Rectal smooth muscle tissue (tissue), 1 donor: ENCODE data around the gene HYAL2.
"Not testable (repeated sequence)": the region's sequence is repeated elsewhere in the genome, so short reads cannot be mapped to it uniquely, and the experiment has no call there.

ENCODE experiments used
- H3K27ac ChIP-seq: one replicate; pipeline ENCODE4 v1.7.0; 2013; ENCODE audit warnings: low read depth, low read length, inconsistent platforms
- H3K27me3 ChIP-seq: one replicate; pipeline ENCODE4 v1.7.0; 2013; ENCODE audit warnings: low read length; ENCODE audit not compliant: control insufficient read depth, insufficient read depth
- H3K36me3 ChIP-seq: one replicate; pipeline ENCODE4 v1.7.0; 2013; ENCODE audit warnings: low read length; ENCODE audit not compliant: control insufficient read depth, insufficient read depth
- H3K4me1 ChIP-seq: one replicate; pipeline ENCODE4 v1.7.0; 2013; ENCODE audit warnings: low read length; ENCODE audit not compliant: control insufficient read depth, insufficient read depth
- H3K4me3 ChIP-seq: one replicate; pipeline ENCODE4 v1.7.0; 2013; ENCODE audit warnings: low read length
- H3K9ac ChIP-seq: one replicate; pipeline ENCODE4 v1.7.0; 2013; ENCODE audit warnings: low read length

HYAL2 gene

DNA sequence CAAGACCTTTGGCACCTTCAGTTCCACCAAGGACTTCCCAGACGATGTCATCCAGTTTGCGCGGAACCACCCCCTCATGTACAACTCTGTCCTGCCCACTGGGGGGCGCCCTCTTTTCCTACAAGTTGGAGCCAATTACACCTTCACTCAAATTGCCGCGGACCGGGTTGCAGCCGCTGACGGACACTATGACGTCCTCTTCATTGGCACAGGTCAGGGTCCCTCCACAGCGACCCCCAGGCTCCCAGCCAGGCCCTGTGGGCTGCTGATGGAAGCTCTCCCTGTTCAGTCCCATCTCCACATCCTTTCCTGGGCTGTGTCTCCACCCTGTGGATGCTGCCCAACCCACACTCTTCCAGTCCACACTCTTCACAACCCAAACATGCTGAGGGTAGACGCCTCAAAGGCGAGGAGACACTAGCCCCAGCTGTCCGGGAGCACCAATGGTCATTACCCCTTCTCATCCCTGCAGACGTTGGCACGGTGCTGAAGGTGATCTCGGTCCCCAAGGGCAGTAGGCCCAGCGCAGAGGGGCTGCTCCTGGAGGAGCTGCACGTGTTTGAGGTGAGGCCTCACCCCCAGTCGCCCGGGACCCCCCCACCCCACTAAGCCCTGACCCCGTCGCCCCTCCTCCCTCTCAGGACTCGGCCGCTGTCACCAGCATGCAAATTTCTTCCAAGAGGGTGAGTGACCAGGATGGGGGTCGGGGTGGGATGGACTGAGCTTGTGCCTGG lies 48.0 kb downstream of the HYAL2 start:
- no peak overlapping the region for H3K27ac ChIP-seq

GRCh38 chr3:50273689-50274065 lies 48.9 kb downstream of the HYAL2 start:
- Histone ChIP-seq H3K9ac (no peak overlapping the region), H3K27me3 (peaks cover 9% of the 10 kb centered on the region), H3K27ac (no peak overlapping the region), H3K36me3 (no peaks in the 10 kb centered on the region), H3K4me1 (peaks cover 10% of the 10 kb centered on the region), H3K4me3 (no peak overlapping the region)

More for the DNA sequence above, 48.0 kb downstream of the HYAL2 start:
- Histone ChIP-seq H3K36me3 (no peaks in the 10 kb centered on the region), H3K4me1 (peaks cover 9% of the 10 kb centered on the region), H3K27me3 (peaks cover 9% of the 10 kb centered on the region), H3K9ac (no peak overlapping the region), H3K4me3 (no peak overlapping the region)

- peaks cover 9% of the 10 kb centered on the region for H3K27me3 ChIP-seq
- peaks cover 16% of the 10 kb centered on the region for H3K4me1 ChIP-seq
- no peak overlapping the region for H3K9ac ChIP-seq
- H3K36me3 ChIP-seq: no peaks in the 10 kb centered on the region
- H3K4me3 ChIP-seq: peak overlapping the region; percentile 57
- H3K27ac ChIP-seq: no peak overlapping the region
These were observed 49.4 kb downstream of the HYAL2 start for GRCh38 chr3:50272911-50273688.

GRCh38 chr3:50272538-50272910 lies 50.0 kb downstream of the HYAL2 start:
- H3K4me3 ChIP-seq: peak overlapping the region; percentile 57
- not testable (repeated sequence) for H3K36me3 ChIP-seq, H3K9ac ChIP-seq, H3K27me3 ChIP-seq, H3K27ac ChIP-seq
- H3K4me1 ChIP-seq: peaks cover 18% of the 10 kb centered on the region

DNA sequence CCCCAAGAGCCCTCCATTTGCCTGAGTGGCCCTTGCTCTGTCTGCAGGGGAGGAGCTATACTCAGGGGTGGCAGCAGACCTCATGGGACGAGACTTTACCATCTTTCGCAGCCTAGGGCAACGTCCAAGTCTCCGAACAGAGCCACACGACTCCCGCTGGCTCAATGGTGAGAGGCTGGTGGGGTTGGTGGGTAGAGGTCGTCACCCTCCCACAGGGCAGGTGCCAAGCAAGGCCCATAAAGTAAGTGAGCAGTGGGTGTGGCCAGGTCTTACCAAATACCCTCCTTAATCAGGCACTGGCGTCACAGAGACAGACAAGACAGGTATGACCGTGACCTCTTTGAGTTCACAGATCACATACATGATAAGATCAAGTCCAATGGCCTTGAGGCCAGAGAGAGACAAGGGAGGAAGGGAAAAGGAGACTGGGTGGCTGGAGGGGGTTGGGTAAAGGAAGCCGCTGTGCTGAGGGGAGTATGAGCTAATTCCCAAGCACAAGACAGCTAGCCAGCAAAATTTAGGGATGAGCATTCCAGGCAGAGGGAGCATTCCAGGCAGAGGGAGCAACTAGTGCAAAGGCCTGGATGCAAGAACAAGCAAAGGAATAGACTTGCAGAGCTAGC lies 51.1 kb downstream of the HYAL2 start:
- Histone ChIP-seq H3K4me1 (peaks cover 24% of the 10 kb centered on the region), H3K36me3 (no peaks in the 10 kb centered on the region), H3K9ac (no peak overlapping the region), H3K27ac (no peak overlapping the region), H3K4me3 (no peak overlapping the region), H3K27me3 (peaks cover 9% of the 10 kb centered on the region)

- H3K4me1 ChIP-seq: peaks cover 32% of the 10 kb centered on the region
- H3K27ac ChIP-seq: peak overlapping the region; percentile 97
- H3K36me3 ChIP-seq: no peaks in the 10 kb centered on the region
- no peak overlapping the region for H3K9ac ChIP-seq
- H3K27me3 ChIP-seq: peaks cover 9% of the 10 kb centered on the region
- H3K4me3 ChIP-seq: peak overlapping the region; percentile 74
These were observed 51.9 kb downstream of the HYAL2 start for GRCh38 chr3:50270422-50271224.

DNA sequence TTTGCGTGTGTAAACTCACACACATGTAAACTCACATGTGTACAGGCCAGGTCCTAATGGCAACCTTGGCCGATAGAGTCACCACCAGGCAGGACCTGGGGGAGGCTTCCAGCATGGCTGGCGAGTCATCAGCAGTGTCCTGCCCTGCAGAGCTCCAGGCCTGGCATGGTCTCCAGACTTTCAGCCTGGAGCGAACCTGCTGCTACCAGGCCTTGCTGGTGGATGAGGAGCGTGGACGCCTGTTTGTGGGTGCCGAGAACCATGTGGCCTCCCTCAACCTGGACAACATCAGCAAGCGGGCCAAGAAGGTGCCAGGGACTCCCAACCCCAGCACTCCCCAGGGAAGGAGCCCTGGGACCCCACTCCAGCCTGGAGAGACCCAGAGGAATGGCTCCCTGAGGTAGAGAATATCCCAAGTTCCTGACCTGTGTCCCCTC lies 52.5 kb downstream of the HYAL2 start:
- H3K4me3 ChIP-seq: peak overlapping the region; percentile 74

GRCh38 chr3:50269460-50269859 lies 53.1 kb downstream of the HYAL2 start:
- H3K36me3 ChIP-seq: no peaks in the 10 kb centered on the region
- H3K27ac ChIP-seq: peak overlapping the region; percentile 97
- H3K4me1 ChIP-seq: peaks cover 42% of the 10 kb centered on the region
- H3K4me3 ChIP-seq: peak overlapping the region; percentile 74
- peaks cover 7% of the 10 kb centered on the region for H3K27me3 ChIP-seq
- H3K9ac ChIP-seq: peak overlapping the region; percentile 58

More for the DNA sequence above, 52.5 kb downstream of the HYAL2 start:
- Histone ChIP-seq H3K9ac (peak overlapping the region; percentile 58), H3K27ac (peak overlapping the region; percentile 97), H3K4me1 (peaks cover 38% of the 10 kb centered on the region), H3K27me3 (peaks cover 9% of the 10 kb centered on the region), H3K36me3 (no peaks in the 10 kb centered on the region)

DNA sequence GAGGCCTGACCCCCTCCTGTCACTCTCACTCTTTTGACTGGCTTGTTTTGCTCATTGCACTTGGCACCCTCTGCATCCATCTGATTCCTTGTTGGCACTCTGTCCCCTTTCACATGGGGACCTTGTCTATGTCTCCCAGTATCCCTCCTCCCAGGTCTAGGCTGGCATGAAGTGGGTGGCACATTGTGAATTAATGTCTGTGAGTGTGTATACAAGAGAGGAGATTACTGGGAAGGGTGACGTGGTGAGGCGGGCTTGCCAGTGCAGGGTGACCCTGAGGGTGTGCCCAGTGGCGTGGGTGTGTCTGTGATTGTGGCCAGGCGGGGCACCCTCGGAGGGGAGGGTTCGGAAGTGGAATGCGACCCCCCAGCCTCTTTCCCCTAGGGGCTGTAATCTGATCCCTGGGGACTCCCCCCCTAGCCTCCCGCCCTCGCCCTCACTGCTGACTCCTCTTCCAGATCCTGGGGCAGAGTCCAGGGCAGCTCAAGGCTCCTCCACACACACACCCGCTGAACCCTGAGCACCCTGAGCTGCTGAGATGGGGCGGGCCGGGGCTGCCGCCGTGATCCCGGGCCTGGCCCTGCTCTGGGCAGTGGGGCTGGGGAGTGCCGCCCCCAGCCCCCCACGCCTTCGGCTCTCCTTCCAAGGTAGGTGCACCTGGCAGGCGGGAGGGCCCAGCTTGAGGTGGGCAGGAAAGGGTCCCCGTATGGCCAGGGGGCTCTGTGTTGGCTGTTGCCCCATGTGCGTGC lies 53.7 kb downstream of the HYAL2 start, which contains the start of gene SEMA3B:
Gene SEMA3B (plus strand): TSS at position 445 of the 749 bp plus-strand sequence. CDS start 94 bp downstream, at position 539.
- Histone ChIP-seq H3K27me3 (peaks cover 4% of the 10 kb centered on the region), H3K4me3 (peak within 1 kb of the TSS; percentile 74), H3K4me1 (peaks cover 47% of the 10 kb centered on the region), H3K27ac (peak within 1 kb of the TSS; percentile 97), H3K9ac (peak within 1 kb of the TSS; percentile 58), H3K36me3 (no peaks in the 10 kb centered on the region)

- Histone ChIP-seq H3K27ac (peak overlapping the region; percentile 97), H3K4me3 (peak overlapping the region; percentile 74), H3K4me1 (peaks cover 47% of the 10 kb centered on the region), H3K9ac (peak overlapping the region; percentile 32), H3K27me3 (peaks cover 3% of the 10 kb centered on the region), H3K36me3 (no peaks in the 10 kb centered on the region)
These were observed 54.3 kb downstream of the HYAL2 start for GRCh38 chr3:50268276-50268675.
